ENCODE results near the gene XXYLT1.

Gene XXYLT1

GRCh38 chr3:195137638-195138588, 133.0 kb downstream of the XXYLT1 start:
- no peak overlapping the region for H3K4me3 ChIP-seq (ENCODE audit: low read length)
- no peak for DNase-seq (ENCODE audit: low read depth)
- no peak for TF ChIP-seq CTCF (IDR thresholded peaks at IDR 0.05; ENCODE audit: insufficient read depth, low read depth, low read length, missing control alignments)

DNA sequence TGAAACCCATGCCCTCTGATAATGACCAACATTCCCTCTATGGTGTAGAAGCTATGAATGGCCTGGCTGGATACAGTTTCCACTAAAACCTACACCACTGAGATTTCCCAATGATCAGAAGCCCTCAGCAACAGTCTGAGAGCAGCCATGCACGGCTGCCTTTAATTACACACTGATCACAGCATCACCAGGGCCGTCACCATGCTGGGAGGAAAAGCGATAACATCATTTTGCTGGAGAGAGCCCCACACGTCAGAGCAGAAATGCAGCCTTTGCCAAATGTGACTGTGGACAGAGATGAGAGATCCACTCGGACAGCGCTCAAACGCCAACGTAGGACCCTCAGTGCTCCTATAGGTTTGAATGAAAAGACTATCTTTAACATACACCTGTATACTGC, 135.0 kb downstream of the XXYLT1 start:
- no peak for TF ChIP-seq CTCF (IDR thresholded peaks at IDR 0.05; ENCODE audit: insufficient read depth, low read depth, low read length, missing control alignments)

DNA sequence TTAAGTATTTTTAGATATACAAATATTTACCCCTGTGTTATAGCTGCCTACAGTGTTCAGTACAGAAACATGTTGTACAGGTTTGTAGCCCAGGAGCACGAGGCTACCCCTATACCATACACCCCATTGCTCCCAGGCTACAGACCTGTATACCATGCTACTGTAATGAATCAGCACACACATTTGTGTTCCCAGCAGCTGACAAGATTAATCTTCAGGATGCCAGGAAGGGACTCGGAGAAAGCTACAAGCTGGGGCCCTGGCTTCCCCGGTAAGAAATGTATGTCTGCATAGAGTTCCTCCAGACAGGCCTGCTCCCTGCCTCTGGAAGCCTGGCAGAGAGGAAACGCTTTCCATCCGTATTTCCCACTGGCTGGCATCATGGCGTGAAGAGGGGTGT, 136.5 kb downstream of the XXYLT1 start:
- no peak for TF ChIP-seq CTCF (IDR thresholded peaks at IDR 0.05; ENCODE audit: insufficient read depth, low read depth, low read length, missing control alignments)
- H3K4me3 ChIP-seq (ENCODE audit: low read length), result no peak overlapping the region
- no peak for DNase-seq (ENCODE audit: low read depth)

More for the DNA sequence above, 135.0 kb downstream of the XXYLT1 start:
- H3K4me3 ChIP-seq (ENCODE audit: low read length), result no peak overlapping the region
- no peak for DNase-seq (ENCODE audit: low read depth)

DNA sequence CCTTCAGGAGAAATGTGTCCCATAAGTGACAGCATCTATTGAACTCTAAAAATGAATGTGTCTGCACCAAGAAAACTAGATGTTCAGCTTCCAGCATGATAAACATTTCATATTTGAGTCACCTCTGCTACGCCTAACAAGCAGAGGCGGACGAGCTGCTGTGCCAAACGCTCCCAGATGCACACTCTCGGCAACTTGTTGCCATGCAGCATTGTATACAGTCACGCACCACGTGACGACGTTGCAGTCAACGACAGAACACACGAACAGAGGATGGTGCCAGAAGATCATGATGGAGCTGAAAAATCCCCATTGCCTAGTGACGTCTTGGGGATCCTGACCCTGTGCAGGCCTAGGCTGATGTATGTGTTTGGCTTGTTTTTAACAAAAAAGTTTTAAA, 137.5 kb downstream of the XXYLT1 start:
- H3K4me3 ChIP-seq (ENCODE audit: low read length), result no peak overlapping the region
- DNase-seq (ENCODE audit: low read depth), result peak; percentile 72
- TF ChIP-seq CTCF (IDR thresholded peaks at IDR 0.05; ENCODE audit: insufficient read depth, low read depth, low read length, missing control alignments), result no peak

DNA sequence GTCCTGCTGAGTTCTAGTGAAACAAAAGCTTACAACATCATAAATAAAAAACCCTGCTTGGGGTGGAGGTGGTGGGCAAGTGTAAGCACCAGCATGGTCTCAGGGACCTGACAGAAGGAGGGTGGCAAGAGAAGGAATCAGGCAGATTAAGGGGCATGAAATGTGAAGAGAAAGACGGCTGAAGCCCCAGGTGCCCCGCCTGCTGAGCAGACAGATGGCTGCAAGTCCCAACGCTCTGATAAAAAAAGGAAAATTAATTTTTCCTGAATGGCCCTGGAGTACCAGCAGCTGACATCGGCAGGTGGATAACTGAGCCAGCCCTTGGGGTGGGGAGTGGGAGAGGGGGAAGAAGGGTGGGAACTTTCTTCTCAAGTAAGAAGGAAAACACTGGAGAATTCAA, 137.9 kb downstream of the XXYLT1 start:
- TF ChIP-seq CTCF (IDR thresholded peaks at IDR 0.05; ENCODE audit: insufficient read depth, low read depth, low read length, missing control alignments), result no peak
- DNase-seq (ENCODE audit: low read depth), result no peak
- no peak overlapping the region for H3K4me3 ChIP-seq (ENCODE audit: low read length)

- no peak for TF ChIP-seq CTCF (IDR thresholded peaks at IDR 0.05; ENCODE audit: insufficient read depth, low read depth, low read length, missing control alignments)
- H3K4me3 ChIP-seq (ENCODE audit: low read length), result no peak overlapping the region
- DNase-seq (ENCODE audit: low read depth), result peak; percentile 96
These were observed 139.8 kb downstream of the XXYLT1 start for GRCh38 chr3:195131176-195131575.
